Gastrocnemius medialis (tissue), 4 donors: ENCODE data around the gene PAX5. TPM values are rescaled to one million over a fixed set of nuclear protein-coding genes. Genes with fewer than 3 reads are reported as not detected.

Experiments
- ATAC-seq, 2 donors: fragments of 150-250 bp; one replicate each; pipeline ENCODE4 v1.9.1; 2016
- DNase-seq, 2 donors: peaks; one replicate each; pipeline ENCODE4 v3.0.0-alpha.2; 2019
- H3K27ac ChIP-seq, 4 donors: fragments of 200-600 bp; sonication (generic); 1 replicate in 1 of 4; 2 replicates in 3 of 4; pipeline ENCODE4 v1.5.1; 2016 to 2018; ENCODE audit warnings: mild to moderate bottlenecking in 2 of 4, moderate library complexity in 1 of 4
- H3K27me3 ChIP-seq, 3 donors: fragments of 200-600 bp; sonication (generic) in 2 of 3; 1 replicate in 1 of 3; 2 replicates in 2 of 3; pipeline versions ENCODE4 v1.5.1 to v1.6.0; 2016 to 2019; ENCODE audit warnings: mild to moderate bottlenecking in 1 of 3, moderate library complexity in 1 of 3
- H3K36me3 ChIP-seq, 2 donors: fragments of 200-600 bp; sonication (generic) in 1 of 2; one replicate each; pipeline ENCODE4 v1.5.1; 2017 to 2018
- H3K4me1 ChIP-seq, 2 donors: fragments of 200-600 bp; sonication (generic) in 1 of 2; one replicate each; pipeline ENCODE4 v1.5.1; 2016 to 2017; ENCODE audit warnings: mild to moderate bottlenecking in 2 of 2
- H3K4me3 ChIP-seq, 4 donors: fragments of 200-600 bp; sonication (generic) in 3 of 4; 1 replicate in 1 of 4; 2 replicates in 3 of 4; pipeline ENCODE4 v1.5.1; 2016 to 2019; ENCODE audit warnings: mild to moderate bottlenecking in 2 of 4
- H3K9me3 ChIP-seq, 3 donors: fragments of 200-600 bp; sonication (generic) in 2 of 3; 1 replicate in 1 of 3; 2 replicates in 2 of 3; pipeline ENCODE4 v1.5.1; 2016 to 2019
- CTCF ChIP-seq, 5 experiments: fragments of 450-650 bp in 3 of 5; fragments of 200-600 bp in 2 of 5; sonication (generic) in 2 of 5; IDR thresholded peaks in 4 of 5; conservative IDR thresholded peaks in 1 of 5; 1 replicate in 4 of 5; 2 replicates in 1 of 5; pipeline ENCODE4 v1.5.1; 2016 to 2019; ENCODE audit warnings: antibody characterized with exemption in 5 of 5, mild to moderate bottlenecking in 3 of 5, moderate library complexity in 3 of 5
- POLR2A ChIP-seq, 2 donors: fragments of 450-650 bp; IDR thresholded peaks; one replicate each; pipeline ENCODE4 v1.6.1; 2017; ENCODE audit warnings: antibody characterized with exemption in 2 of 2, mild to moderate bottlenecking in 2 of 2, moderate library complexity in 2 of 2
- in situ Hi-C, 4 donors: fragments of 200-750 bp; cut with MboI; loops; one replicate each; pipeline versions ENCODE4 v1.15.0 to v1.8.0; 2017; ENCODE audit warnings: low sequenced_read_pairs in 4 of 4
- intact Hi-C: fragments of 100-400 bp; cut with DNase I; formaldehyde crosslinking; loops from one replicate; pipeline ENCODE4 v1.15.1; 2023; ENCODE audit warnings: low total_unique reads
- total RNA-seq, 4 donors: library from RNA; depleted of rRNA; stranded (reverse); fragments of >200 nt; gene quantifications; one replicate each; pipeline versions ENCODE4 v1.1.0 to v1.2.3, GENCODE V29; 2016

PAX5 gene
- total RNA-seq, 4 donors from 2014 or later = 0.19 TPM; not detected in 3

- no peaks in the 10 kb centered on the region for H3K36me3 ChIP-seq
- no peaks in the 10 kb centered on the region for H3K27me3 ChIP-seq
- no peak overlapping the region for H3K27ac ChIP-seq
- ATAC-seq (no peak), DNase-seq (no peak)
- in situ Hi-C loops = no loop called here
- intact Hi-C loops = no loop called here
- TF ChIP-seq CTCF (IDR thresholded peaks at IDR 0.05 in 4 of 5, conservative IDR thresholded peaks at IDR 0.05 in 1 of 5) = no peak
- no peak for TF ChIP-seq POLR2A (IDR thresholded peaks at IDR 0.05)
- no peaks in the 10 kb centered on the region for H3K4me1 ChIP-seq
- no peak overlapping the region for H3K4me3 ChIP-seq
- no peaks in the 10 kb centered on the region for H3K9me3 ChIP-seq
These were observed 193.1 kb downstream of the PAX5 start for GRCh38 chr9:36840898-36841536.

- no peaks in the 10 kb centered on the region for H3K9me3 ChIP-seq
- intact Hi-C loops (no loop called here), in situ Hi-C loops (no loop called here)
- no peaks in the 10 kb centered on the region for H3K4me1 ChIP-seq
- no peak overlapping the region for H3K4me3 ChIP-seq
- H3K27ac ChIP-seq = no peak overlapping the region
- DNase-seq (no peak), ATAC-seq (no peak)
- TF ChIP-seq CTCF (IDR thresholded peaks at IDR 0.05 in 4 of 5, conservative IDR thresholded peaks at IDR 0.05 in 1 of 5) (no peak), POLR2A (IDR thresholded peaks at IDR 0.05) (no peak)
- H3K36me3 ChIP-seq = no peaks in the 10 kb centered on the region
- no peaks in the 10 kb centered on the region for H3K27me3 ChIP-seq
These were observed 194.8 kb downstream of the PAX5 start for GRCh38 chr9:36839131-36839885.

- TF ChIP-seq CTCF (IDR thresholded peaks at IDR 0.05 in 4 of 5, conservative IDR thresholded peaks at IDR 0.05 in 1 of 5) (no peak), POLR2A (IDR thresholded peaks at IDR 0.05) (no peak)
- Histone ChIP-seq H3K27ac (no peak overlapping the region), H3K9me3 (no peaks in the 10 kb centered on the region), H3K36me3 (no peaks in the 10 kb centered on the region), H3K4me3 (no peak overlapping the region), H3K27me3 (no peaks in the 10 kb centered on the region), H3K4me1 (no peaks in the 10 kb centered on the region)
- DNase-seq (no peak), ATAC-seq (no peak)
- intact Hi-C loops = no loop called here
- in situ Hi-C loops = no loop called here
These were observed 196.3 kb downstream of the PAX5 start for GRCh38 chr9:36837431-36838405.

GRCh38 chr9:36836486-36836885, 197.6 kb downstream of the PAX5 start:
- H3K27me3 ChIP-seq = no peaks in the 10 kb centered on the region
- no peak overlapping the region for H3K27ac ChIP-seq
- ATAC-seq = no peak
- in situ Hi-C loops = no loop called here
- no peaks in the 10 kb centered on the region for H3K4me1 ChIP-seq
- no peaks in the 10 kb centered on the region for H3K9me3 ChIP-seq
- intact Hi-C loops = no loop called here
- H3K36me3 ChIP-seq = no peaks in the 10 kb centered on the region
- TF ChIP-seq CTCF (IDR thresholded peaks at IDR 0.05 in 4 of 5, conservative IDR thresholded peaks at IDR 0.05 in 1 of 5) = no peak
- no peak for TF ChIP-seq POLR2A (IDR thresholded peaks at IDR 0.05)
- no peak overlapping the region for H3K4me3 ChIP-seq
- no peak for DNase-seq
